HG02759 (cell line): ENCODE data around the gene STPG3.
"Not testable (repeated sequence)": the region's sequence is repeated elsewhere in the genome, so short reads cannot be mapped to it uniquely, and the experiment has no call there.

ENCODE experiments used
- ATAC-seq: cut with Tn5 transposase; IDR thresholded peaks from one replicate; pipeline ENCODE4 v1.9.1; 2021; ENCODE audit warnings: mild to moderate bottlenecking, moderate library complexity; ENCODE audit not compliant: unreplicated experiment

The STPG3 gene

GRCh38 chr9:137232510-137232909 lies 18.6 kb upstream of the STPG3 start:
- no peak for ATAC-seq

GRCh38 chr9:137233143-137233980 lies 17.7 kb upstream of the STPG3 start:
- no peak for ATAC-seq

- ATAC-seq: no peak
These were observed 16.9 kb upstream of the STPG3 start for GRCh38 chr9:137234055-137234697.

- no peak for ATAC-seq
These were observed 16.2 kb upstream of the STPG3 start for GRCh38 chr9:137234758-137235423.

- ATAC-seq: no peak
These were observed 15.5 kb upstream of the STPG3 start for GRCh38 chr9:137235424-137236237.

GRCh38 chr9:137236238-137236935 lies 14.7 kb upstream of the STPG3 start:
- ATAC-seq: no peak

- ATAC-seq: no peak
These were observed 14.1 kb upstream of the STPG3 start for GRCh38 chr9:137236936-137237421.

GRCh38 chr9:137237759-137238726 lies 13.0 kb upstream of the STPG3 start:
- ATAC-seq: no peak

- ATAC-seq: not testable (repeated sequence)
These were observed 11.4 kb upstream of the STPG3 start for GRCh38 chr9:137239541-137240200.

GRCh38 chr9:137240318-137240840 lies 10.7 kb upstream of the STPG3 start:
- ATAC-seq: peak; percentile 29

- ATAC-seq: peak; percentile 76
These were observed 10.1 kb upstream of the STPG3 start, which contains the start of gene TUBB4B for GRCh38 chr9:137240841-137241489. TUBB4B (plus strand) TSS chr9:137241287; CDS start chr9:137241361, 74 bp downstream.

- no peak for ATAC-seq
These were observed 9.4 kb upstream of the STPG3 start for GRCh38 chr9:137241490-137242268.

- no peak for ATAC-seq
These were observed 8.6 kb upstream of the STPG3 start for GRCh38 chr9:137242269-137243203.

- ATAC-seq: not testable (repeated sequence)
These were observed 7.8 kb upstream of the STPG3 start for GRCh38 chr9:137243266-137243625.

GRCh38 chr9:137243626-137244485 lies 7.2 kb upstream of the STPG3 start:
- no peak for ATAC-seq
